HTERT RPE-1 (cell line): ENCODE measurements around the gene HERC5.
"Not testable (repeated sequence)": the region's sequence is repeated elsewhere in the genome, so short reads cannot be mapped to it uniquely, and the experiment has no call there.

ENCODE experiments used
- in situ Hi-C: fragments of 300-500 bp; cut with MboI; formaldehyde crosslinking; loops from 4 replicates; pipeline ENCODE4 v1.14.3; 2020; ENCODE audit warnings: low sequenced_read_pairs

The HERC5 gene

GRCh38 chr4:88517825-88518224 lies 60.9 kb downstream of the HERC5 start:
- in situ Hi-C loops: no loop called here

- in situ Hi-C loops: no loop called here
These were observed 62.0 kb downstream of the HERC5 start for GRCh38 chr4:88518911-88519310.

GRCh38 chr4:88522702-88523324 lies 65.9 kb downstream of the HERC5 start:
- in situ Hi-C loops: no loop called here

GRCh38 chr4:88523325-88524129 lies 66.6 kb downstream of the HERC5 start, which contains the start of gene PYURF:
Gene PYURF (minus strand): TSS chr4:88523776. CDS start chr4:88523700, 76 bp downstream.
- in situ Hi-C loops: no loop called here

GRCh38 chr4:88524171-88524570 lies 67.3 kb downstream of the HERC5 start:
- in situ Hi-C loops: no loop called here

- in situ Hi-C loops: no loop called here
These were observed 69.4 kb downstream of the HERC5 start for GRCh38 chr4:88526221-88526815.

GRCh38 chr4:88527787-88528186 lies 70.9 kb downstream of the HERC5 start:
- in situ Hi-C loops: no loop called here

GRCh38 chr4:88528861-88529260 lies 71.9 kb downstream of the HERC5 start:
- in situ Hi-C loops: no loop called here

GRCh38 chr4:88531549-88531948 lies 74.6 kb downstream of the HERC5 start:
- in situ Hi-C loops: no loop called here

- in situ Hi-C loops: no loop called here
These were observed 76.3 kb downstream of the HERC5 start for GRCh38 chr4:88533088-88533790.

- in situ Hi-C loops: no loop called here
These were observed 77.2 kb downstream of the HERC5 start for GRCh38 chr4:88533937-88534750.

GRCh38 chr4:88535090-88535755 lies 78.3 kb downstream of the HERC5 start:
- in situ Hi-C loops: no loop called here

GRCh38 chr4:88537709-88538108 lies 80.8 kb downstream of the HERC5 start:
- in situ Hi-C loops: no loop called here

- in situ Hi-C loops: not testable (repeated sequence)
These were observed 82.6 kb downstream of the HERC5 start for GRCh38 chr4:88539322-88540068.

- in situ Hi-C loops: no loop called here
These were observed 92.9 kb downstream of the HERC5 start for GRCh38 chr4:88549815-88550214.
